ENCODE results near the gene GPC5.

GPC5 gene

GRCh38 chr13:91946498-91947070 is 548.2 kb downstream of the GPC5 start:
- Histone ChIP-seq H3K36me3 (ENCODE audit: insufficient read depth, low read length) (no peaks in the 10 kb centered on the region), H3K9me3 (ENCODE audit: control insufficient read depth, insufficient read depth, low read length) (no peaks in the 10 kb centered on the region), H3K9ac (ENCODE audit: low read depth, low read length) (no peak overlapping the region), H3K4me1 (ENCODE audit: insufficient read depth, low read length) (no peaks in the 10 kb centered on the region)

GRCh38 chr13:91948736-91949135 is 550.3 kb downstream of the GPC5 start:
- H3K36me3 ChIP-seq (ENCODE audit: insufficient read depth, low read length), result no peaks in the 10 kb centered on the region
- H3K4me1 ChIP-seq (ENCODE audit: insufficient read depth, low read length), result no peaks in the 10 kb centered on the region
- H3K9ac ChIP-seq (ENCODE audit: low read depth, low read length), result no peak overlapping the region
- no peaks in the 10 kb centered on the region for H3K9me3 ChIP-seq (ENCODE audit: control insufficient read depth, insufficient read depth, low read length)

DNA sequence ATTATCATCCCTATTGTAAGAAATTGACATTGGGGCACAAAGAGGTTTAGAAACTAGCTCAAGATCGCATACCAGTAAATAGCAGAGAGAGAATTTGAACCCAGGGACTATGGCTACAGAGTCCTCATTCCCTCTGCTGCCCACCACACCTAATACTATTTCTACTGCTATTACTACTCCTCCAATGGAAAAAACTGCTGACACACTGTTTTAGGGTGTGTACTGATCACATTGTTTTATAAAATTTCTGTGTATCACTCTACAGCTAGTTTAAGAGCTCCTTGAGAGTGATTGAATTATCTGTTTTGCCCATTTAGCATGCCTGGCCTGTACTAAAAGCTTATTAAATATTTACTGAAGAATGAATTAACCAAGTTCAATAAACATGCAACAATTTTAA is 552.4 kb downstream of the GPC5 start:
- H3K9me3 ChIP-seq (ENCODE audit: control insufficient read depth, insufficient read depth, low read length), result no peaks in the 10 kb centered on the region
- no peak overlapping the region for H3K9ac ChIP-seq (ENCODE audit: low read depth, low read length)
- H3K4me1 ChIP-seq (ENCODE audit: insufficient read depth, low read length), result no peaks in the 10 kb centered on the region
- H3K36me3 ChIP-seq (ENCODE audit: insufficient read depth, low read length), result no peaks in the 10 kb centered on the region

GRCh38 chr13:91955546-91956355 is 557.3 kb downstream of the GPC5 start:
- Histone ChIP-seq H3K9ac (ENCODE audit: low read depth, low read length) (no peak overlapping the region), H3K36me3 (ENCODE audit: insufficient read depth, low read length) (no peaks in the 10 kb centered on the region), H3K9me3 (ENCODE audit: control insufficient read depth, insufficient read depth, low read length) (no peaks in the 10 kb centered on the region), H3K4me1 (ENCODE audit: insufficient read depth, low read length) (no peaks in the 10 kb centered on the region)

GRCh38 chr13:91960947-91961346 is 562.5 kb downstream of the GPC5 start:
- Histone ChIP-seq H3K36me3 (ENCODE audit: insufficient read depth, low read length) (no peaks in the 10 kb centered on the region), H3K9ac (ENCODE audit: low read depth, low read length) (no peak overlapping the region), H3K9me3 (ENCODE audit: control insufficient read depth, insufficient read depth, low read length) (no peaks in the 10 kb centered on the region), H3K4me1 (ENCODE audit: insufficient read depth, low read length) (no peaks in the 10 kb centered on the region)

GRCh38 chr13:91962946-91963345 is 564.5 kb downstream of the GPC5 start:
- H3K4me1 ChIP-seq (ENCODE audit: insufficient read depth, low read length), result no peaks in the 10 kb centered on the region
- no peak overlapping the region for H3K9ac ChIP-seq (ENCODE audit: low read depth, low read length)
- no peaks in the 10 kb centered on the region for H3K9me3 ChIP-seq (ENCODE audit: control insufficient read depth, insufficient read depth, low read length)
- no peaks in the 10 kb centered on the region for H3K36me3 ChIP-seq (ENCODE audit: insufficient read depth, low read length)

GRCh38 chr13:91965511-91965910 is 567.1 kb downstream of the GPC5 start:
- no peak overlapping the region for H3K9ac ChIP-seq (ENCODE audit: low read depth, low read length)
- no peaks in the 10 kb centered on the region for H3K4me1 ChIP-seq (ENCODE audit: insufficient read depth, low read length)
- H3K36me3 ChIP-seq (ENCODE audit: insufficient read depth, low read length), result no peaks in the 10 kb centered on the region
- no peaks in the 10 kb centered on the region for H3K9me3 ChIP-seq (ENCODE audit: control insufficient read depth, insufficient read depth, low read length)

DNA sequence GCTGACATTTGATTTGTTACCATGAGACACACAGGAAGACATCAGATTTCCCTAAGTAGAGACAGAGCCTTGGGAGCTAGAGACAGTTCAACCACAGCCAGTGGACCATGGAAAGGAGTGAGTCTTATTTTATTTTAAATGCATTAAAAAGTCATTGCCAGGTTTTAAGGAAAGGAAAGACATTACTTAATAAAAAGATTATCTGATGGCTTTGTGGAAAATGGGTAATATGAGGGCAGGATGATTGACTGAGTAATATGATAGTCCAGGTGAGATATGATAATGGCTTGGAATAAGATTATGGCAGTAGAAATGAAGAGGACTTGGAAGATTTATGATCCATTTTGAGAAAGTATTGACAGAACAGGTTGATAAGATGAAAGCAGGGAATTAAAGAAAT is 580.1 kb downstream of the GPC5 start:
- H3K36me3 ChIP-seq (ENCODE audit: insufficient read depth, low read length), result no peaks in the 10 kb centered on the region
- H3K9ac ChIP-seq (ENCODE audit: low read depth, low read length), result no peak overlapping the region
- no peaks in the 10 kb centered on the region for H3K9me3 ChIP-seq (ENCODE audit: control insufficient read depth, insufficient read depth, low read length)
- H3K4me1 ChIP-seq (ENCODE audit: insufficient read depth, low read length), result no peaks in the 10 kb centered on the region

DNA sequence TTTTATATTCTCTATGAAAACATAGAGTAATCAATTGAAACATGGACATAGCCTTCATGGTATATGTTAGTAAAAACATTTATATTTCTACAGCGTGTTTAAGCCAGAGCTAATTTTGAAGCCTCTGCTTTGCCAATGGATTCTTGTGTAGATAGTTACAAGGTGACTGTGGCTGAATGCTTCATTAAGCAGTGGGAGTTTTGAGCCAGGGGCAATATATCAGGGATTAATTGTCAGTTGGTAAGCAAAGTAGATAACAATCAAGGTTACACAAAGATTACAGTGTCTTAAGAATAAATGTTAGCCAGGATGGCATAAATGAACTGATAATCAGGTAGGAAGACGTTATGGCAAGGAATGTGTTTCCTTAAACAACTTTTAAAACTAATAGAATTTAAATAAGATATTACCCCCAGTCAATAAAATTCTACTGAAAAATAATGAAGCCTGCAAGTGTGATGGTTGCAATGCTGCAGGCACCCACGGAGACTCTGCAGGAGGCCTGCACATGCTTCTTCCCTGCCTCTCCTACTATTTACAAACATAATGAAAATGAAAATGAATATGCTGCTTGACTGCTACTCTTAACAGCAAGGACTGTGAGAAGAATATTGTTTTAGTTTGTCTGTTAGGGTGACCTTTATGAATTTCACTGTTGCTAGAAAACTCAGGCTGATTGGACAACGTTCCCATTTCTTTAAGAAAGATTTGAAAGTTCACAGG is 588.5 kb downstream of the GPC5 start:
- no peak overlapping the region for H3K9ac ChIP-seq (ENCODE audit: low read depth, low read length)
- no peaks in the 10 kb centered on the region for H3K9me3 ChIP-seq (ENCODE audit: control insufficient read depth, insufficient read depth, low read length)
- H3K4me1 ChIP-seq (ENCODE audit: insufficient read depth, low read length), result no peaks in the 10 kb centered on the region
- no peaks in the 10 kb centered on the region for H3K36me3 ChIP-seq (ENCODE audit: insufficient read depth, low read length)

- Histone ChIP-seq H3K4me1 (ENCODE audit: insufficient read depth, low read length) (no peaks in the 10 kb centered on the region), H3K36me3 (ENCODE audit: insufficient read depth, low read length) (no peaks in the 10 kb centered on the region), H3K9me3 (ENCODE audit: control insufficient read depth, insufficient read depth, low read length) (no peaks in the 10 kb centered on the region), H3K9ac (ENCODE audit: low read depth, low read length) (no peak overlapping the region)
Measured at GRCh38 chr13:91988331-91988730, 589.9 kb downstream of the GPC5 start.

DNA sequence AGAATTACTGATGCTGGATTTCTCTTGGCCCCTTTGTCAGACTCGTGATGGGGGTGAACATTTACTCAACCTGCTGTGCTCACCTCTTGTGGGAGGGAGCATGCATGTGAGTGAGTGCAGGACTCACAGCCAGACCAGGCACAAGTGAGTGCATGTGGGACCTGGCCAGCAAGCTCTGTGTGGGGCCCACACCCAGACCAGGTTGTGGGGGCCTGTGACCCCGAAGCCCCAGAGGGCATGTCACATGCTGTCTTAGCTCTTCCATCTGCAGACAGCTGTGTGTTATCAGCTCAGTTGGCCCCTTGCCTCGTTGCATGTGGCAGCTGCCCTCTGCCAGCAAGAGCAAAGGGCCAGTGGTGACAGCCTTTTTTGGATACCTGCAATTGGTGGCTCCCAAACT is 614.4 kb downstream of the GPC5 start:
- H3K9me3 ChIP-seq (ENCODE audit: control insufficient read depth, insufficient read depth, low read length), result 0 out of 2 replicates have a peak, but pooled peaks cover 2% of the 10 kb centered on the region
- no peaks in the 10 kb centered on the region for H3K4me1 ChIP-seq (ENCODE audit: insufficient read depth, low read length)
- no peak overlapping the region for H3K9ac ChIP-seq (ENCODE audit: low read depth, low read length)
- H3K36me3 ChIP-seq (ENCODE audit: insufficient read depth, low read length), result no peaks in the 10 kb centered on the region

GRCh38 chr13:92017737-92018136 is 619.3 kb downstream of the GPC5 start:
- H3K36me3 ChIP-seq (ENCODE audit: insufficient read depth, low read length), result no peaks in the 10 kb centered on the region
- H3K4me1 ChIP-seq (ENCODE audit: insufficient read depth, low read length), result no peaks in the 10 kb centered on the region
- no peak overlapping the region for H3K9ac ChIP-seq (ENCODE audit: low read depth, low read length)
- 0 out of 2 replicates have a peak, but pooled peaks cover 2% of the 10 kb centered on the region for H3K9me3 ChIP-seq (ENCODE audit: control insufficient read depth, insufficient read depth, low read length)

- no peaks in the 10 kb centered on the region for H3K9me3 ChIP-seq (ENCODE audit: control insufficient read depth, insufficient read depth, low read length)
- H3K36me3 ChIP-seq (ENCODE audit: insufficient read depth, low read length), result no peaks in the 10 kb centered on the region
- H3K4me1 ChIP-seq (ENCODE audit: insufficient read depth, low read length), result no peaks in the 10 kb centered on the region
- H3K9ac ChIP-seq (ENCODE audit: low read depth, low read length), result no peak overlapping the region
Measured at GRCh38 chr13:92028695-92029094, 630.3 kb downstream of the GPC5 start.

GRCh38 chr13:92029641-92030040 is 631.2 kb downstream of the GPC5 start:
- Histone ChIP-seq H3K36me3 (ENCODE audit: insufficient read depth, low read length) (no peaks in the 10 kb centered on the region), H3K9ac (ENCODE audit: low read depth, low read length) (no peak overlapping the region), H3K9me3 (ENCODE audit: control insufficient read depth, insufficient read depth, low read length) (no peaks in the 10 kb centered on the region), H3K4me1 (ENCODE audit: insufficient read depth, low read length) (no peaks in the 10 kb centered on the region)

GRCh38 chr13:92038905-92039304 is 640.5 kb downstream of the GPC5 start:
- no peaks in the 10 kb centered on the region for H3K4me1 ChIP-seq (ENCODE audit: insufficient read depth, low read length)
- H3K36me3 ChIP-seq (ENCODE audit: insufficient read depth, low read length), result no peaks in the 10 kb centered on the region
- no peaks in the 10 kb centered on the region for H3K9me3 ChIP-seq (ENCODE audit: control insufficient read depth, insufficient read depth, low read length)
- no peak overlapping the region for H3K9ac ChIP-seq (ENCODE audit: low read depth, low read length)
